ENCODE results near the gene DENND1B.

DENND1B gene

DNA sequence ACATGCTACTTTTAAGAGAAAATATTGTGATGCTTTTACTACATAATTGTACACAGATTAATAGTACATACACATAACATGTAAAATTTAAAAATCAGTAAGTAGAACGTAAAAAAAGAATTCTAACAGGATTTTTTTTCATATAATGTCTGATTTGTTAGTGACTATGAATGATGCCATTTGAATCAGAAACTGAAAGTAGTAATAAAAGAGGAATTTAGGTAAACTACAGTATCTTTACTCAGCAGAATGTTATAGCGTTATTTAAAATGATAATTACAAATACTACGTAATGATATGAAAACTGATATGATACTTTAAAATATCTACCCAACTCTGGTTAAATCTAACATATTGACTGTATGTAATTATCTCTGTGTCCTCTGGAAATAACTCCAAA is 116.1 kb downstream of the DENND1B start:
- DNase-seq (ENCODE audit: low read depth) = no peak
- TF ChIP-seq, protein P1, sequence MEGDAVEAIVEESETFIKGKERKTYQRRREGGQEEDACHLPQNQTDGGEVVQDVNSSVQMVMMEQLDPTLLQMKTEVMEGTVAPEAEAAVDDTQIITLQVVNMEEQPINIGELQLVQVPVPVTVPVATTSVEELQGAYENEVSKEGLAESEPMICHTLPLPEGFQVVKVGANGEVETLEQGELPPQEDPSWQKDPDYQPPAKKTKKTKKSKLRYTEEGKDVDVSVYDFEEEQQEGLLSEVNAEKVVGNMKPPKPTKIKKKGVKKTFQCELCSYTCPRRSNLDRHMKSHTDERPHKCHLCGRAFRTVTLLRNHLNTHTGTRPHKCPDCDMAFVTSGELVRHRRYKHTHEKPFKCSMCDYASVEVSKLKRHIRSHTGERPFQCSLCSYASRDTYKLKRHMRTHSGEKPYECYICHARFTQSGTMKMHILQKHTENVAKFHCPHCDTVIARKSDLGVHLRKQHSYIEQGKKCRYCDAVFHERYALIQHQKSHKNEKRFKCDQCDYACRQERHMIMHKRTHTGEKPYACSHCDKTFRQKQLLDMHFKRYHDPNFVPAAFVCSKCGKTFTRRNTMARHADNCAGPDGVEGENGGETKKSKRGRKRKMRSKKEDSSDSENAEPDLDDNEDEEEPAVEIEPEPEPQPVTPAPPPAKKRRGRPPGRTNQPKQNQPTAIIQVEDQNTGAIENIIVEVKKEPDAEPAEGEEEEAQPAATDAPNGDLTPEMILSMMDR (IDR thresholded peaks at IDR 0.05; ENCODE audit: insufficient read depth, low read depth, low read length, missing control alignments) = no peak
- H3K4me3 ChIP-seq (ENCODE audit: low read length) = no peak overlapping the region

DNA sequence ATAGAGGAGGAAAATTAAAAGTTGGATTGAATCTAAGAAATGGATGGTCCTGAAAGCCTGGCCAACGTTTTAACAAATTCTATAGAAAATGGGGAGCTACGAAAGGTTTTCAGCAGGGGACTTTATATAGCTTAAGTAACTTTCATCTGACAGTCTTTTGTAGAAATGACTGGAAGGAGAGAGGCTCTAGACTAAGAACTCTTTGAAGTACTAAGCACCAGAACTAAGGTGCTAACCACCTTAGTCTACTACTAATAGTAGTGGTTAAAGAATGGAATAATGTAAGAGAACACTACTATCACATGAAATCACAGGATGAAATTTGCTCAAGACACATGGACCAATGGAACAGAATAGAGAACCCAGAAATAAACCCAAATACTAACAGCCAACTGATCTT is 126.1 kb downstream of the DENND1B start:
- TF ChIP-seq, protein P1 (IDR thresholded peaks at IDR 0.05; ENCODE audit: insufficient read depth, low read depth, low read length, missing control alignments) = no peak
- no peak for DNase-seq (ENCODE audit: low read depth)
- no peak overlapping the region for H3K4me3 ChIP-seq (ENCODE audit: low read length)

DNA sequence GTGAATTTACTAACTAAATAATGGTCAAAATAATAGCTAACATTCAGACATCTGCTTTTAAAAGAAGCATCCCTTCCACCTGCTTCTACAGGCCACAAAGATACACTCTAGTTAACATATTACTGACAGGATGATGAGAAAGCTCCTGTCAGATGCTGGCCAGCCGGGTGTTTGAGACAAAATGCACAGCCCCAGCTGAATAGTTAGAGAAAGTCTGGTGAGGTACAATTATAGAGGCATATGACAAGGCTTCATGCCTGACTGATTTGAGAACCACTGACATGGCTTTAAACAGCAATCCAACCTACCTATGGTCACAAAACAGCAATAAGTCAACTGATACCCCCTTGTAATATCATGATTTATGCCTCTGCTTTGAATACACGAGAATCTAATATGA is 137.0 kb downstream of the DENND1B start:
- DNase-seq (ENCODE audit: low read depth) = no peak
- H3K4me3 ChIP-seq (ENCODE audit: low read length) = no peak overlapping the region
- TF ChIP-seq, protein P1 (IDR thresholded peaks at IDR 0.05; ENCODE audit: insufficient read depth, low read depth, low read length, missing control alignments) = no peak

DNA sequence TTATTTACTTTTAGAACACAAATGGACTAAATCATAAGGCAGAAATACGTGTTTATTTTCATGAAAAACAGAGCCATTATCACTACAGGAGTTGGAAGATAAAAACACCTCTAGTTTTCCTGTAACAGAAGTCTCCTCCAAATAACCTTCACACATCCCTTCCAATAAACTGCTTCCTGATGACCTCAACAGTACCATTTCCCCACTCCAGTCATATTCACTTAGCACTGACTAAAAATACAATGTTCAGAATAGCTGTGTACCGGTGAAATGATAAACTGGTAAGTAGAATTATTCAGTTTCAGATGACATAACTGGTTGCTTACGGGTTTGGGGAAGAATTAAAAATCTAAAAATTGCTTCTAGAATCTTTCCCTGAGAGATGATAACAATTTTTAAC is 137.9 kb downstream of the DENND1B start:
- TF ChIP-seq, protein P1 (IDR thresholded peaks at IDR 0.05; ENCODE audit: insufficient read depth, low read depth, low read length, missing control alignments) = no peak
- H3K4me3 ChIP-seq (ENCODE audit: low read length) = no peak overlapping the region
- no peak for DNase-seq (ENCODE audit: low read depth)

DNA sequence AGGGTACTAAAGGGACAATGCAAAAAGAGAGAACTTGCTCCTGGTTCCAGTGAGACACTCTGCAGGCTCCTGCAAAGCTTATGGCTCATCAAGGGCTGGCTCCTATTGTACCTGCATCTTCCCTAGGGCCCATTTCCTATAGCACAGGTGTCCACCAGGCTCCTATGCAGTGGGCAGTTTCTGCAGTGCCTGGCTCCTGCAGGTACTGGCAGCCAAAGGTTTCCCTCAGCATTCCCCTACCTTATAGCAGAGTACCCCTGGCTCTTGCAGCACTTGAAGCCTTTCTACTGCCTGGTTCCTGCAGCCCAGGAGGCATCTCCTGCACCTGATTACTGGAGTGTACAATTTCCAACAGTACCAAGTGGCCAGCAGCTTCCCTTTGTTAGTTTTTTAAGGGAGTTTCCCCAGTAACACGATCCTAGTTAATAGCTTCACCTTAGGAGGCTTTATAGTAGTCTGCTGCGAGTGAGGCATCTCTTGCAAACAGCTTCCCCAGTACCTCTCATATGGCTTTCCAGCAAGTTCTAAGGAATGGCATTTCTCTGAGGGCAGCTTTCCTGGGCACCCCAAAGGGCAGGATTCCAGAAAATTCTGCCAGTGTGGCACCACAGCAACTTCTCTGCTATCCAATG is 141.7 kb downstream of the DENND1B start:
- TF ChIP-seq, protein P1 (IDR thresholded peaks at IDR 0.05; ENCODE audit: insufficient read depth, low read depth, low read length, missing control alignments) = no peak
- no peak overlapping the region for H3K4me3 ChIP-seq (ENCODE audit: low read length)
- DNase-seq (ENCODE audit: low read depth) = no peak

DNA sequence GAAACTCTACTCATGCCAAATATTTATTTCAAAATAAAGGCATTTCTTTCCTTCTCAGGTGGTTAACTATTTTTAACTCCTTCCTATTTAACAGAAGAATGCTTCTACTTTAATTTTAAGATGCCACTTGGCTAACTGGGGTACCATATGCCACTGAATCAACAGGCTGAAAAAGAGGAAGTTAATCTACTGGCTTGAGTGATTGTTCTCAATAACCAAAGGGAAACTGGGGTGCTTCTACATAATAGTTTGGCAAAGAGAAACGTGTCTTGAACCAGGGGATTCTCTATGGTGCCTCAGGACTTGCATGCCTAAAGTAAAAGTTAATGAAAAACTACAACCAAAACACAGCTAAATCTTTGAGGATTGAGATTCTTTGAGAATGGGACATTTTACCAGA is 142.6 kb downstream of the DENND1B start:
- H3K4me3 ChIP-seq (ENCODE audit: low read length) = no peak overlapping the region
- TF ChIP-seq, protein P1 (IDR thresholded peaks at IDR 0.05; ENCODE audit: insufficient read depth, low read depth, low read length, missing control alignments) = no peak
- no peak for DNase-seq (ENCODE audit: low read depth)

DNA sequence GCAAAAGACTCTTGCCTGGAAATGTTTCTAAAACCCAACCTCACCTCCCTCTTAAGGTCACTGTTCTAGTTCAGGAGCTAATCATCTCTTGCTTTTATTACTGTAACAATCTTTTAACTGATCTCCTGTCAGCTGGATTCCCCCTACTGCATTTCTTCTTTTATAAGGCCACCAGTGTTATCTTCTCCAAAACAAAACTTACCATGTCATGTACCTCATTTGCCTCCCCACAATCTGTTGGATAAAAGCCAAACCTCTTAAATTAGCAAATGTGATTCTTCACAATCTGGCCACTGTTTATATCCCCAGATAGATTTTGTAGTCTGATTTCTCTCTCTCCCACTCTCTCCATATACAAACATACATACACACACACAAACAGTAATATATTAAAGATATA is 143.3 kb downstream of the DENND1B start:
- DNase-seq (ENCODE audit: low read depth) = no peak

More for the DNA sequence above, 143.3 kb downstream of the DENND1B start:
- TF ChIP-seq, protein P1 (IDR thresholded peaks at IDR 0.05; ENCODE audit: insufficient read depth, low read depth, low read length, missing control alignments) = no peak
- no peak overlapping the region for H3K4me3 ChIP-seq (ENCODE audit: low read length)
